Keratinocyte (primary cell): ENCODE measurements around the gene HMCN1. TPM values are rescaled to one million over a fixed set of nuclear protein-coding genes. Genes with fewer than 3 reads are reported as not detected.
A peak's percentile ranks its signal among the peaks of the same experiment; 100 is the strongest.

Source experiments
- DNase-seq: peaks from one replicate; pipeline ENCODE4 v3.0.0-alpha.2; 2011; ENCODE audit warnings: low read depth, missing footprints, low spot score
- FAIRE-seq: peaks from 2 replicates; lab custom pipeline; 2011; peaks lifted over from hg19 to GRCh38; lab: Jason Lieb, UNC
- H2AFZ ChIP-seq: 2 replicates; pipeline ENCODE4 v1.6.0; 2012; ENCODE audit warnings: low read length, control low read depth, inconsistent platforms; ENCODE audit not compliant: control insufficient read depth
- H3K27ac ChIP-seq: 2 replicates; pipeline ENCODE4 v1.5.1; 2011; ENCODE audit warnings: low read length; ENCODE audit not compliant: control insufficient read depth, insufficient read depth
- H3K27me3 ChIP-seq: 3 replicates; pipeline ENCODE4 v1.6.0; 2011; ENCODE audit warnings: low read length; ENCODE audit not compliant: control insufficient read depth, insufficient read depth; ENCODE audit errors: extremely low read depth
- H3K36me3 ChIP-seq, 2 experiments: 2 replicates in 1 of 2; 3 replicates in 1 of 2; pipeline ENCODE4 v1.5.1; 2011; ENCODE audit warnings: low read length in 2 of 2, mild to moderate bottlenecking in 1 of 2; ENCODE audit not compliant: control insufficient read depth in 2 of 2, insufficient read depth in 2 of 2; ENCODE audit errors: extremely low read depth in 1 of 2
- H3K4me1 ChIP-seq: 3 replicates; pipeline ENCODE4 v1.5.1; 2011; ENCODE audit warnings: low read length; ENCODE audit not compliant: control insufficient read depth, insufficient read depth; ENCODE audit errors: extremely low read depth
- H3K4me2 ChIP-seq: 3 replicates; pipeline ENCODE4 v1.6.0; 2011; ENCODE audit warnings: low read depth, low read length; ENCODE audit not compliant: control insufficient read depth, insufficient read depth; ENCODE audit errors: extremely low read depth
- H3K4me3 ChIP-seq, 3 experiments: fragments of 200-600 bp in 1 of 3; sonication (generic) in 1 of 3; 2 replicates in 2 of 3; 3 replicates in 1 of 3; pipeline ENCODE4 v1.5.1; 2011 to 2016; ENCODE audit warnings: low read length in 3 of 3, mild to moderate bottlenecking in 3 of 3, control low read depth in 2 of 3, inconsistent platforms in 1 of 3, low read depth in 1 of 3, mixed read lengths in 1 of 3, mixed run types in 1 of 3, moderate library complexity in 1 of 3; ENCODE audit not compliant: control insufficient read depth in 2 of 3, insufficient read depth in 2 of 3; ENCODE audit errors: extremely low read depth in 1 of 3
- H3K79me2 ChIP-seq: 2 replicates; pipeline ENCODE4 v1.6.0; 2012; ENCODE audit warnings: low read length; ENCODE audit not compliant: control insufficient read depth, insufficient read depth
- H3K9ac ChIP-seq: 3 replicates; pipeline ENCODE4 v1.6.0; 2011; ENCODE audit warnings: low read length; ENCODE audit not compliant: control insufficient read depth, insufficient read depth; ENCODE audit errors: extremely low read depth
- H3K9me1 ChIP-seq: 3 replicates; pipeline ENCODE4 v1.6.0; 2011; ENCODE audit warnings: low read length; ENCODE audit not compliant: control insufficient read depth, insufficient read depth; ENCODE audit errors: extremely low read depth
- H3K9me3 ChIP-seq: 2 replicates; pipeline ENCODE4 v1.5.1; 2012; ENCODE audit warnings: low read depth, low read length; ENCODE audit not compliant: control insufficient read depth
- H4K20me1 ChIP-seq: 3 replicates; pipeline ENCODE4 v1.6.0; 2011; ENCODE audit warnings: low read length; ENCODE audit not compliant: control insufficient read depth, insufficient read depth; ENCODE audit errors: extremely low read depth
- EZH2 ChIP-seq: IDR thresholded peaks from one replicate; pipeline ENCODE4 v1.6.1; 2012; ENCODE audit warnings: inconsistent platforms, mild to moderate bottlenecking, low read length, moderate library complexity
- dilution Hi-C: fragments of 300-500 bp; cut with MboI; formaldehyde crosslinking; loops from one replicate; pipeline ENCODE4 v1.7.0; 2020; ENCODE audit warnings: low sequenced_read_pairs; ENCODE audit not compliant: extremely low pct_ligation_motif_present
- polyA plus RNA-seq, 5 experiments: library from polyadenylated mRNA; depleted of rRNA in 3 of 5; stranded (reverse) in 3 of 5; stranded (forward) in 1 of 5; unstranded in 1 of 5; fragments of >200 nt; gene quantifications; 1 replicate in 1 of 5; 2 replicates in 3 of 5; 3 replicates in 1 of 5; pipeline versions ENCODE4 v1.2.1 to v1.2.3, GENCODE V29; 2011 to 2012; ENCODE audit warnings: missing spikeins in 2 of 5, low read depth in 1 of 5, low replicate concordance in 1 of 5
- TF ChIP-seq, protein P1 (sequence below), 3 experiments: IDR thresholded peaks in 1 of 3; conservative IDR thresholded peaks in 1 of 3; optimal IDR thresholded peaks in 1 of 3; 2 replicates in 2 of 3; 3 replicates in 1 of 3; pipeline versions ENCODE3 to v1.5.1; 2011; ENCODE audit warnings: low read length in 3 of 3, mild to moderate bottlenecking in 3 of 3, moderate library complexity in 2 of 3, control low read depth in 1 of 3, inconsistent platforms in 1 of 3; ENCODE audit not compliant: insufficient read depth in 2 of 3; ENCODE audit errors: extremely low read depth in 1 of 3

Gene HMCN1
- polyA plus RNA-seq, 1 donor (not counting 4 experiments of a cell fraction or from before 2014, with no cell fraction given), result 1.8 TPM

DNA sequence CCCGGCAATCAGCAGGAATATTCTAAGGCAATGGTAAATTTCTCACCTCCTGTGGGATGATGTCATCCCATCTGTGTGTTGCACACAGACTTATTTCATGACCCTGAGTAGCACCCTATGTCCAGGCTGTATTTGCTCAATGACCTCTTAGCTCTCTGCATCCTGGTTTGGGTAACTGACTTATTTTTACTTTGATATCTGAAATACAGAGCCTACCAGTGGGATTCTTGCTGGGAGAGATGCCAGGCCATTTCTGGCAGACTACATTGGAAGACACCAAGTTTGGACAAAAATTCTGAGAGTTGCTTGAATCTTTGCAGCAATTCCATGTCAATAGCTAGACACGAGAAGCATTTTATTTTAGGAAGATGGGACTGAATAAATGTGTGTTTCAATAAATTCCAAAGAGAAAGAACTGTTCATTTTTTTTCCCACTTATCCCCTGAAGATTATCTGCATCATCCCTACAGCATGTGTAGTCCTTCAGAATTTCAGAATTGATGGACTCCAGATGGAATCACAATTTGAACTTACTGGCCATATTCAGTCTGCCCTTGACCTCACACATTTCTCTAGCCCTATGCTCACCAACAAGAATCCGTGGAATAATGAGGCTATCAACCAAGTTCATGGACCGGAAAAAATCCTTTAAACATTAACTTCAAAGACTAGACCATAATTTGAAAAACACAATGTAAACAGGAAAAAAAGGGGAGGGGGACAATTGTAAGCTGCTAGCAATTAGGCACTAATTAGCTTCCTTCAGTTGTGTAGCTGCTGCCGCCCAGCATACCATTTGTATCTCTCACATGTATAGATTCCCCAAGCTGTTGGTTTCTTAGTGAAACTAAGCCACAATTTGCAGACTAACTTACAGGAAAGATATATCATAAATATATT is 226.5 kb downstream of the HMCN1 start:
- no peaks in the 10 kb centered on the region for H3K79me2 ChIP-seq

DNA sequence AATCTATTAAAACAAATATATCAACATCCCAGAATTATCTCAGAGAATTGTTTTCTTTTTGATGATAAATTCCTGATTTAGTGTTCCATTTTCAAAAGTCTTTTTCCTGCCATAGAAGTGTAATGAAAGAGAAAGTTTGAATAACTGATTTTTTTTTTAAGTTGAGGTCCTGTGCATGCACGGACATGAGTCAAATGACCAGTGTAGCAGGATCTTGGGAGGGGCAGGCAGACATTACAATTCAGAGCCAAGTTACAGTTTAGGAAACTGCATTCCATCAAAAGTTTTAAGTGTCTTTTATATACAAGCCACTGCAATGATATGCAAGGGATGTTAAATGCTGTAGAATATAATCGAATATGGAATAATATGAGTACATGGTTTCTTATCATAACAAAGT is 227.5 kb downstream of the HMCN1 start:
- Histone ChIP-seq H4K20me1 (no peaks in the 10 kb centered on the region), H2AFZ (peak overlapping the region; percentile 13), H3K9ac (no peak overlapping the region), H3K4me1 (peaks cover 6% of the 10 kb centered on the region), H3K36me3 (no peaks in the 10 kb centered on the region), H3K79me2 (no peaks in the 10 kb centered on the region), H3K4me2 (peak overlapping the region; percentile 45), H3K9me1 (no peaks in the 10 kb centered on the region), H3K9me3 (no peaks in the 10 kb centered on the region), H3K4me3 (no peak overlapping the region), H3K27me3 (no peaks in the 10 kb centered on the region), H3K27ac (no peak overlapping the region)
- FAIRE-seq (peak; percentile 23), DNase-seq (no peak)
- no peak for TF ChIP-seq EZH2
- TF ChIP-seq, protein P1, sequence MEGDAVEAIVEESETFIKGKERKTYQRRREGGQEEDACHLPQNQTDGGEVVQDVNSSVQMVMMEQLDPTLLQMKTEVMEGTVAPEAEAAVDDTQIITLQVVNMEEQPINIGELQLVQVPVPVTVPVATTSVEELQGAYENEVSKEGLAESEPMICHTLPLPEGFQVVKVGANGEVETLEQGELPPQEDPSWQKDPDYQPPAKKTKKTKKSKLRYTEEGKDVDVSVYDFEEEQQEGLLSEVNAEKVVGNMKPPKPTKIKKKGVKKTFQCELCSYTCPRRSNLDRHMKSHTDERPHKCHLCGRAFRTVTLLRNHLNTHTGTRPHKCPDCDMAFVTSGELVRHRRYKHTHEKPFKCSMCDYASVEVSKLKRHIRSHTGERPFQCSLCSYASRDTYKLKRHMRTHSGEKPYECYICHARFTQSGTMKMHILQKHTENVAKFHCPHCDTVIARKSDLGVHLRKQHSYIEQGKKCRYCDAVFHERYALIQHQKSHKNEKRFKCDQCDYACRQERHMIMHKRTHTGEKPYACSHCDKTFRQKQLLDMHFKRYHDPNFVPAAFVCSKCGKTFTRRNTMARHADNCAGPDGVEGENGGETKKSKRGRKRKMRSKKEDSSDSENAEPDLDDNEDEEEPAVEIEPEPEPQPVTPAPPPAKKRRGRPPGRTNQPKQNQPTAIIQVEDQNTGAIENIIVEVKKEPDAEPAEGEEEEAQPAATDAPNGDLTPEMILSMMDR (optimal IDR thresholded peaks at IDR 0.05 in 1 of 3, IDR thresholded peaks at IDR 0.05 in 1 of 3, conservative IDR thresholded peaks at IDR 0.05 in 1 of 3; ENCODE audit: extremely low read depth in 1 of 3, insufficient read depth in 2 of 3, low read length in 3 of 3), result no peak
- dilution Hi-C loops, result no loop called here

More for the DNA sequence above, 226.5 kb downstream of the HMCN1 start:
- Histone ChIP-seq H3K9ac (no peak overlapping the region), H3K4me3 (no peak overlapping the region), H3K27ac (no peak overlapping the region), H2AFZ (no peak overlapping the region), H3K27me3 (no peaks in the 10 kb centered on the region), H3K9me1 (no peaks in the 10 kb centered on the region), H3K36me3 (no peaks in the 10 kb centered on the region), H3K9me3 (no peaks in the 10 kb centered on the region), H3K4me1 (peaks cover 6% of the 10 kb centered on the region), H3K4me2 (no peak overlapping the region), H4K20me1 (no peaks in the 10 kb centered on the region)
- dilution Hi-C loops, result no loop called here
- FAIRE-seq, result no peak
- DNase-seq, result no peak
- no peak for TF ChIP-seq EZH2
- TF ChIP-seq, protein P1 (optimal IDR thresholded peaks at IDR 0.05 in 1 of 3, IDR thresholded peaks at IDR 0.05 in 1 of 3, conservative IDR thresholded peaks at IDR 0.05 in 1 of 3; ENCODE audit: extremely low read depth in 1 of 3, insufficient read depth in 2 of 3, low read length in 3 of 3), result no peak
